Ishikawa (cell line): ENCODE data around the gene NRXN3.

Experiments
- CEBPB ChIP-seq: IDR thresholded peaks from 2 replicates; pipeline ENCODE4 v1.6.1; 2012
- CREB1 ChIP-seq: IDR thresholded peaks from 2 replicates; pipeline ENCODE4 v1.6.1; 2012; ENCODE audit warnings: low read depth
- EGR1 ChIP-seq: IDR thresholded peaks from 2 replicates; pipeline ENCODE4 v1.6.1; 2012
- EP300 ChIP-seq: IDR thresholded peaks from 2 replicates; pipeline ENCODE4 v1.6.1; 2012; ENCODE audit warnings: borderline replicate concordance
- FOXM1 ChIP-seq: IDR thresholded peaks from 2 replicates; pipeline ENCODE4 v1.6.1; 2012; ENCODE audit warnings: low read depth, borderline replicate concordance
- MAX ChIP-seq: IDR thresholded peaks from 2 replicates; pipeline ENCODE4 v1.6.1; 2012
- NFIC ChIP-seq: IDR thresholded peaks from 2 replicates; pipeline ENCODE4 v1.6.1; 2012
- RAD21 ChIP-seq: IDR thresholded peaks from 2 replicates; pipeline ENCODE4 v1.6.1; 2012; ENCODE audit warnings: low read depth
- REST ChIP-seq: IDR thresholded peaks from 2 replicates; pipeline ENCODE4 v1.6.1; 2012; ENCODE audit warnings: low read depth, mild to moderate bottlenecking
- TAF1 ChIP-seq: IDR thresholded peaks from 2 replicates; pipeline ENCODE4 v1.6.1; 2012; ENCODE audit warnings: low read depth, mild to moderate bottlenecking
- TCF12 ChIP-seq: IDR thresholded peaks from 2 replicates; pipeline ENCODE4 v1.6.1; 2012; ENCODE audit warnings: low read depth
- TEAD4 ChIP-seq: IDR thresholded peaks from 2 replicates; pipeline ENCODE4 v1.6.1; 2012
- USF1 ChIP-seq: IDR thresholded peaks from 2 replicates; pipeline ENCODE4 v1.6.1; 2012
- YY1 ChIP-seq: IDR thresholded peaks from 2 replicates; pipeline ENCODE4 v1.6.1; 2012; ENCODE audit warnings: low read depth
- ZBTB7A ChIP-seq: IDR thresholded peaks from 2 replicates; pipeline ENCODE4 v1.6.1; 2012; ENCODE audit warnings: low read depth

NRXN3 gene

GRCh38 chr14:79586989-79587598 lies 1416.9 kb downstream of the NRXN3 start:
- TF ChIP-seq TCF12 (no peak), EGR1 (no peak), NFIC (no peak)

- TF ChIP-seq MAX (no peak), NFIC (no peak), TAF1 (no peak), TCF12 (no peak), USF1 (no peak), REST (no peak), ZBTB7A (no peak), RAD21 (no peak), FOXM1 (no peak), CEBPB (no peak), EP300 (no peak), CREB1 (no peak), TEAD4 (no peak), YY1 (no peak)
Observed at GRCh38 chr14:79587875-79588274, 1417.7 kb downstream of the NRXN3 start.

GRCh38 chr14:79588398-79588797 lies 1418.2 kb downstream of the NRXN3 start:
- TF ChIP-seq TCF12, result no peak
- no peak for TF ChIP-seq EGR1
- TF ChIP-seq USF1, result no peak
- no peak for TF ChIP-seq CEBPB
- TF ChIP-seq MAX, result no peak
- no peak for TF ChIP-seq TAF1
- TF ChIP-seq REST, result no peak
- no peak for TF ChIP-seq ZBTB7A
- no peak for TF ChIP-seq FOXM1
- no peak for TF ChIP-seq CREB1
- TF ChIP-seq RAD21, result no peak

- no peak for TF ChIP-seq TCF12
- no peak for TF ChIP-seq EP300
- TF ChIP-seq NFIC, result no peak
- TF ChIP-seq CEBPB, result no peak
- TF ChIP-seq TAF1, result no peak
- no peak for TF ChIP-seq MAX
- no peak for TF ChIP-seq TEAD4
- no peak for TF ChIP-seq REST
- TF ChIP-seq ZBTB7A, result no peak
Observed at GRCh38 chr14:79596551-79596950, 1426.4 kb downstream of the NRXN3 start.

GRCh38 chr14:79597566-79597965 lies 1427.4 kb downstream of the NRXN3 start:
- TF ChIP-seq EP300 (no peak), NFIC (no peak), USF1 (no peak), TAF1 (no peak), CREB1 (no peak), EGR1 (no peak), FOXM1 (no peak), CEBPB (no peak), TEAD4 (no peak), REST (no peak), ZBTB7A (no peak), TCF12 (no peak), RAD21 (no peak), YY1 (no peak)
